GM12878 (cell line): ENCODE data around the gene PREX1. TPM values are rescaled to one million over a fixed set of nuclear protein-coding genes. Genes with fewer than 3 reads are reported as not detected.

ENCODE experiments used
- ATAC-seq: fragments of 200-7000 bp; cut with Tn5 transposase; 3 replicates; pipeline ENCODE4 v1.9.1; 2020; ENCODE audit warnings: mild to moderate bottlenecking, moderate library complexity
- BruUV-seq: library from RNA; stranded (reverse); fragments of 400-500 nt; replicated peaks from 2 replicates; lab custom pipeline; 2021; lab: Mats Ljungman, UMichigan
- CTCF ChIA-PET: fragments of 300-600 bp; sonication (Branson Sonifier 250); formaldehyde crosslinking; extraction: SDS; loops from one replicate; lab custom pipeline; 2021; ENCODE audit warnings: inconsistent platforms; lab: Yijun Ruan, JAX
- POLR2A ChIA-PET: fragments of 350-600 bp; formaldehyde crosslinking; extraction: SDS; loops from one replicate; lab custom pipeline; 2021; ENCODE audit warnings: inconsistent platforms; lab: Charles Lee
- RAD21 ChIA-PET: fragments of 300-600 bp; sonication (Branson Sonifier 250); formaldehyde crosslinking; loops from one replicate; lab custom pipeline; 2023; ENCODE audit warnings: antibody characterized with exemption; ENCODE audit not compliant: unreplicated experiment; lab: Charles Lee
- SMC1A ChIA-PET: fragments of 300-600 bp; sonication (Branson Sonifier 250); formaldehyde crosslinking; loops from one replicate; lab custom pipeline; 2023; ENCODE audit not compliant: unreplicated experiment, uncharacterized antibody; lab: Charles Lee
- DNase-seq: peaks from one replicate; pipeline ENCODE4 v3.0.0-alpha.2; 2011; ENCODE audit warnings: low read depth, low spot score
- FAIRE-seq: peaks from 3 replicates; lab custom pipeline; 2011; peaks lifted over from hg19 to GRCh38; lab: Jason Lieb, UNC
- H2AFZ ChIP-seq: 2 replicates; pipeline ENCODE4 v1.6.0; 2011; ENCODE audit warnings: low read depth, low read length, control low read depth; ENCODE audit not compliant: control insufficient read depth
- H3K27ac ChIP-seq: 2 replicates; pipeline ENCODE4 v1.5.1; 2011; ENCODE audit warnings: control low read depth; ENCODE audit not compliant: control insufficient read depth, insufficient read depth
- H3K27me3 ChIP-seq, 2 experiments: replicated peaks in 1 of 2; 2 replicates each; pipeline versions ENCODE4 v1.6.0 to v1.6.1; 2011; ENCODE audit warnings: low read length in 1 of 2; ENCODE audit not compliant: control insufficient read depth in 2 of 2, insufficient read depth in 2 of 2
- H3K36me3 ChIP-seq, 2 experiments: 2 replicates each; pipeline ENCODE4 v1.5.1; 2011; ENCODE audit warnings: low read length in 1 of 2; ENCODE audit not compliant: control insufficient read depth in 2 of 2, insufficient read depth in 2 of 2
- H3K4me1 ChIP-seq: 2 replicates; pipeline ENCODE4 v1.6.1; 2011; ENCODE audit warnings: mild to moderate bottlenecking, low read length, moderate library complexity, mixed read lengths; ENCODE audit not compliant: control insufficient read depth, insufficient read depth
- H3K4me2 ChIP-seq: 2 replicates; pipeline ENCODE4 v1.6.0; 2011; ENCODE audit warnings: control low read depth; ENCODE audit not compliant: control insufficient read depth, insufficient read depth
- H3K4me3 ChIP-seq: fragments of 200-600 bp; sonication (generic); 2 replicates; pipeline ENCODE4 v1.5.1; 2016
- H3K79me2 ChIP-seq: 2 replicates; pipeline ENCODE4 v1.6.0; 2011; ENCODE audit warnings: low read length; ENCODE audit not compliant: control insufficient read depth, insufficient read depth
- H3K9ac ChIP-seq: 2 replicates; pipeline ENCODE4 v1.8.0; 2011; ENCODE audit warnings: low read length, control low read depth, mixed read lengths; ENCODE audit not compliant: control insufficient read depth, insufficient read depth
- H3K9me3 ChIP-seq: replicated peaks from 3 replicates; pipeline ENCODE4 v1.5.1; 2011; ENCODE audit warnings: mild to moderate bottlenecking, low read length; ENCODE audit not compliant: control insufficient read depth, insufficient read depth
- H4K20me1 ChIP-seq: 2 replicates; pipeline ENCODE4 v1.6.0; 2011; ENCODE audit not compliant: control insufficient read depth, insufficient read depth
- DPF2 ChIP-seq: fragments of 450-650 bp; IDR thresholded peaks from 2 replicates; pipeline ENCODE4 v1.6.1; 2017; ENCODE audit warnings: mild to moderate bottlenecking
- EED ChIP-seq: sonication (generic); IDR thresholded peaks from 2 replicates; pipeline ENCODE4 v1.6.1; 2016; ENCODE audit warnings: antibody characterized with exemption, low read depth
- FOXK2 ChIP-seq: fragments of 450-650 bp; IDR thresholded peaks from 2 replicates; pipeline ENCODE4 v1.6.1; 2017; ENCODE audit warnings: mild to moderate bottlenecking, moderate library complexity
- IRF3 ChIP-seq: fragments of 450-650 bp; IDR thresholded peaks from 2 replicates; pipeline ENCODE4 v1.6.1; 2014; ENCODE audit warnings: mild to moderate bottlenecking
- IRF4 ChIP-seq: IDR thresholded peaks from 2 replicates; pipeline ENCODE4 v1.6.1; 2011; ENCODE audit warnings: low read depth, low read length
- MEF2B ChIP-seq: fragments of 450-650 bp; IDR thresholded peaks from 2 replicates; pipeline ENCODE4 v1.6.1; 2018; ENCODE audit warnings: mild to moderate bottlenecking, moderate library complexity; ENCODE audit not compliant: partially characterized antibody, poor library complexity, severe bottlenecking
- MYC ChIP-seq: IDR thresholded peaks from 2 replicates; pipeline ENCODE4 v1.6.1; 2011; ENCODE audit warnings: mild to moderate bottlenecking, low read length, moderate library complexity, inconsistent platforms; ENCODE audit not compliant: insufficient read depth, insufficient replicate concordance, insufficient read length, severe bottlenecking
- NBN ChIP-seq: fragments of 450-650 bp; IDR thresholded peaks from 2 replicates; pipeline ENCODE4 v1.6.1; 2016
- PML ChIP-seq: IDR thresholded peaks from 2 replicates; pipeline ENCODE4 v1.6.1; 2012; ENCODE audit warnings: low read length, inconsistent platforms
- REST ChIP-seq: IDR thresholded peaks from 2 replicates; pipeline ENCODE4 v1.6.1; 2012; ENCODE audit warnings: mild to moderate bottlenecking, low read depth, low read length
- STAT1 ChIP-seq: fragments of 450-650 bp; conservative IDR thresholded peaks from 2 replicates; pipeline ENCODE4 v1.6.1; 2014; ENCODE audit warnings: antibody characterized with exemption, mild to moderate bottlenecking
- TBL1XR1 ChIP-seq: IDR thresholded peaks from 2 replicates; pipeline ENCODE4 v1.6.1; 2012; ENCODE audit warnings: low read depth, low read length, improper control_type of control experiment
- YY1 ChIP-seq: IDR thresholded peaks from 2 replicates; pipeline ENCODE4 v1.6.1; 2011; ENCODE audit warnings: low read depth, mild to moderate bottlenecking, low read length
- ZNF207 ChIP-seq: fragments of 450-650 bp; IDR thresholded peaks from 2 replicates; pipeline ENCODE4 v1.6.1; 2014; ENCODE audit warnings: antibody characterized with exemption, mild to moderate bottlenecking, borderline replicate concordance
- ZNF592 ChIP-seq: fragments of 450-650 bp; IDR thresholded peaks from 2 replicates; pipeline ENCODE4 v1.6.1; 2017; ENCODE audit warnings: mild to moderate bottlenecking, moderate library complexity
- WGBS: methylation state at CpG from one replicate; pipeline ENCODE4 v1.1.6; 2016; ENCODE audit warnings: low lambda C conversion rate; ENCODE audit not compliant: insufficient replicate concordance, insufficient coverage; ENCODE audit errors: missing lambda C conversion rate; 5-methylcytosine and 5-hydroxymethylcytosine counted together
- in situ Hi-C: fragments of 300-500 bp; cut with MboI; formaldehyde crosslinking; loops from 9 replicates; pipeline ENCODE4 v1.14.3; 2018; ENCODE audit warnings: mixed read lengths
- intact Hi-C: fragments of 100-400 bp; cut with micrococcal nuclease; formaldehyde crosslinking; loops from one replicate; pipeline ENCODE4 v1.14.2; 2022; ENCODE audit not compliant: unreplicated experiment
- polyA plus RNA-seq, 11 experiments: library from polyadenylated mRNA; depleted of rRNA in 4 of 11; unstranded in 6 of 11; stranded (reverse) in 5 of 11; fragments of >200 nt; fragmentation: Nextera tagmentation in 4 of 11; fragmentation: Illumina TruSeq in 1 of 11; extraction: Ambion mirVana in 4 of 11; extraction: Trizol in 1 of 11; gene quantifications; 1 replicate in 1 of 11; 2 replicates in 10 of 11; pipeline versions ENCODE4 v1.2.1 to v1.2.3, GENCODE V29; 2011 to 2016; ENCODE audit warnings: inconsistent platforms in 2 of 11, missing spikeins in 2 of 11, low read depth in 1 of 11
- total RNA-seq, 4 experiments: library from RNA; depleted of rRNA in 3 of 4; stranded (reverse); fragments of >200 nt in 3 of 4; fragmentation: Illumina TruSeq in 1 of 4; extraction: Trizol in 1 of 4; gene quantifications; 2 replicates each; pipeline versions ENCODE4 v1.2.1 to v1.2.3, GENCODE V29; 2013 to 2021

Gene PREX1
- total and polyA plus RNA-seq, 10 of the 15 experiments (the other 5 are each of a cell fraction or from before 2014, with no cell fraction given): 2.6 to 114 (median 38.9) TPM

- TF ChIP-seq ZNF207 (no peak), DPF2 (no peak), NBN (no peak)
- TF ChIP-seq, all 136 proteins: peak for 0
These were observed 223.4 kb downstream of the PREX1 start (continued) for GRCh38 chr20:48604426-48604825.

- Histone ChIP-seq H3K27ac (no peak overlapping the region), H3K4me2 (no peak overlapping the region), H3K4me1 (peaks cover 3% of the 10 kb centered on the region), H3K27me3 (no peaks in the 10 kb centered on the region), H3K9ac (no peak overlapping the region), H3K79me2 (no peaks in the 10 kb centered on the region), H4K20me1 (no peaks in the 10 kb centered on the region), H2AFZ (no peak overlapping the region), H3K36me3 (no peaks in the 10 kb centered on the region), H3K9me3 (no peaks in the 10 kb centered on the region; the same call in 2 of the 3 replicates), H3K4me3 (no peak overlapping the region)
- intact Hi-C loops: no loop called here
- RAD21 ChIA-PET: no interaction called here
- FAIRE-seq (no peak), DNase-seq (no peak), ATAC-seq (no peak; the same call in 2 of the 3 replicates)
- WGBS: 52% methylated on average over 11 of the region's 11 CpGs
- CTCF ChIA-PET: interaction anchor here (1.2 kb wide), 1 partner anchor 65 kb away, joined by 3 read pairs; no protein-coding TSS in a partner anchor
- POLR2A ChIA-PET: no interaction called here
- SMC1A ChIA-PET: no interaction called here
- BruUV-seq: no TSS peak
- in situ Hi-C loops: no loop called here
- TF ChIP-seq YY1 (no peak), ZNF592 (no peak), STAT1 (no peak), MEF2B (no peak), PML (no peak), FOXK2 (no peak), TBL1XR1 (no peak), IRF4 (no peak), REST (no peak), EED (no peak), MYC (no peak), IRF3 (no peak)
These were observed 223.9 kb downstream of the PREX1 start for GRCh38 chr20:48603819-48604405.
